ENCODE results near the gene LUC7L.

The LUC7L gene

GRCh38 chr16:268141-269053 is 39.1 kb upstream of the LUC7L start:
- TF ChIP-seq POLR2AphosphoS5 (IDR thresholded peaks at IDR 0.05; ENCODE audit: low read depth, low read length) (no peak), TAF1 (IDR thresholded peaks at IDR 0.05; ENCODE audit: borderline replicate concordance, insufficient read depth, low read length) (no peak), REST (IDR thresholded peaks at IDR 0.05; ENCODE audit: insufficient read depth in 1 of 2, low read depth in 2 of 2, low read length in 2 of 2) (no peak), FOXP2 (optimal IDR thresholded peaks at IDR 0.05; ENCODE audit: borderline replicate concordance, extremely low read depth, extremely low read length, insufficient read depth) (no peak), SIN3A (IDR thresholded peaks at IDR 0.05; ENCODE audit: borderline replicate concordance, insufficient read depth, low read length) (no peak)

GRCh38 chr16:266258-267164 is 37.3 kb upstream of the LUC7L start:
- TF ChIP-seq POLR2AphosphoS5 (IDR thresholded peaks at IDR 0.05; ENCODE audit: low read depth, low read length) (no peak), TAF1 (IDR thresholded peaks at IDR 0.05; ENCODE audit: borderline replicate concordance, insufficient read depth, low read length) (no peak), FOXP2 (optimal IDR thresholded peaks at IDR 0.05; ENCODE audit: borderline replicate concordance, extremely low read depth, extremely low read length, insufficient read depth) (no peak), REST (IDR thresholded peaks at IDR 0.05; ENCODE audit: insufficient read depth in 1 of 2, low read depth in 2 of 2, low read length in 2 of 2) (no peak), SIN3A (IDR thresholded peaks at IDR 0.05; ENCODE audit: borderline replicate concordance, insufficient read depth, low read length) (no peak)

- TF ChIP-seq REST (IDR thresholded peaks at IDR 0.05; ENCODE audit: insufficient read depth in 1 of 2, low read depth in 2 of 2, low read length in 2 of 2) (no peak), POLR2AphosphoS5 (IDR thresholded peaks at IDR 0.05; ENCODE audit: low read depth, low read length) (no peak), TAF1 (IDR thresholded peaks at IDR 0.05; ENCODE audit: borderline replicate concordance, insufficient read depth, low read length) (no peak)
Measured at GRCh38 chr16:265711-266110, 36.5 kb upstream of the LUC7L start.

- no peak for TF ChIP-seq POLR2AphosphoS5 (IDR thresholded peaks at IDR 0.05; ENCODE audit: low read depth, low read length)
- no peak for TF ChIP-seq TAF1 (IDR thresholded peaks at IDR 0.05; ENCODE audit: borderline replicate concordance, insufficient read depth, low read length)
- no peak for TF ChIP-seq FOXP2 (optimal IDR thresholded peaks at IDR 0.05; ENCODE audit: borderline replicate concordance, extremely low read depth, extremely low read length, insufficient read depth)
Measured at GRCh38 chr16:265002-265529, 35.8 kb upstream of the LUC7L start.

GRCh38 chr16:264440-264951 is 35.2 kb upstream of the LUC7L start:
- TF ChIP-seq FOXP2 (optimal IDR thresholded peaks at IDR 0.05; ENCODE audit: borderline replicate concordance, extremely low read depth, extremely low read length, insufficient read depth) (no peak), REST (IDR thresholded peaks at IDR 0.05; ENCODE audit: insufficient read depth in 1 of 2, low read depth in 2 of 2, low read length in 2 of 2) (no peak), SIN3A (IDR thresholded peaks at IDR 0.05; ENCODE audit: borderline replicate concordance, insufficient read depth, low read length) (no peak), POLR2AphosphoS5 (IDR thresholded peaks at IDR 0.05; ENCODE audit: low read depth, low read length) (no peak), TAF1 (IDR thresholded peaks at IDR 0.05; ENCODE audit: borderline replicate concordance, insufficient read depth, low read length) (no peak)
